Measurements from ENCODE around the gene GCLC. TPM values are rescaled to one million over a fixed set of nuclear protein-coding genes. Genes with fewer than 3 reads are reported as not detected.
"Not testable (repeated sequence)": the region's sequence is repeated elsewhere in the genome, so short reads cannot be mapped to it uniquely, and the experiment has no call there.

Gene GCLC
- total RNA-seq, 1 experiment from 2014 or later, result 4.4 TPM

DNA sequence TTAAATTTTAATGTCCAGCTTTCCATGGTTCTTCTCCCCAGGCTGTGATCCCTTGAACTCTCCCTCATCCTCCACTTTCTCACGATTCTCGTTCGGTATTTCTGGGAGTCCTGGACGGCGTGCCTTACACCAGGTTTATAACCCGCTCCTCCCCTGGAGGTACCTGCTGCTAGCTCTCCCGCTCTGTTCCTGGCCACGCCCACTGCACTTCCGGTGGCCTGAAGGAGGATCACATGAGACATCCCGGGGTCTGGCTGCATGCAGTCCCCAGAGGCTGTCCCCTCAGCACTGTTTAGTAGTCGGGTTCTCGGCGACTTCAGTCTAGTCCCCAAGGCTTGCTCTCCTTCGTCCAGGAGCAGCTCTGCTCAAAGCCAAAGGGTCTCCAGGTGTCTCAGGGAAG lies 28.4 kb upstream of the GCLC start:
- Histone ChIP-seq H3K4me1 (no peaks in the 10 kb centered on the region), H3K27ac (no peak overlapping the region), H3K4me3 (no peak overlapping the region), H3K27me3 (no peaks in the 10 kb centered on the region), H3K36me3 (no peaks in the 10 kb centered on the region), H3K9me3 (replicated peaks) (no peaks in the 10 kb centered on the region)
- no peak for DNase-seq

- not testable (repeated sequence) for H3K27ac ChIP-seq; H3K4me1 ChIP-seq; H3K9me3 ChIP-seq (replicated peaks); H3K4me3 ChIP-seq; DNase-seq; H3K27me3 ChIP-seq; H3K36me3 ChIP-seq
These were observed 27.5 kb upstream of the GCLC start for GRCh38 chr6:53572379-53572778.

- Histone ChIP-seq H3K4me1 (no peaks in the 10 kb centered on the region), H3K27ac (no peak overlapping the region), H3K27me3 (no peaks in the 10 kb centered on the region), H3K36me3 (no peaks in the 10 kb centered on the region), H3K4me3 (no peak overlapping the region), H3K9me3 (replicated peaks) (no peaks in the 10 kb centered on the region)
- no peak for DNase-seq
These were observed 24.1 kb upstream of the GCLC start for GRCh38 chr6:53568776-53569616.

- Histone ChIP-seq H3K36me3 (no peaks in the 10 kb centered on the region), H3K9me3 (replicated peaks) (no peaks in the 10 kb centered on the region)
- DNase-seq, result no peak
These were observed 22.8 kb upstream of the GCLC start for GRCh38 chr6:53567701-53568100.

DNA sequence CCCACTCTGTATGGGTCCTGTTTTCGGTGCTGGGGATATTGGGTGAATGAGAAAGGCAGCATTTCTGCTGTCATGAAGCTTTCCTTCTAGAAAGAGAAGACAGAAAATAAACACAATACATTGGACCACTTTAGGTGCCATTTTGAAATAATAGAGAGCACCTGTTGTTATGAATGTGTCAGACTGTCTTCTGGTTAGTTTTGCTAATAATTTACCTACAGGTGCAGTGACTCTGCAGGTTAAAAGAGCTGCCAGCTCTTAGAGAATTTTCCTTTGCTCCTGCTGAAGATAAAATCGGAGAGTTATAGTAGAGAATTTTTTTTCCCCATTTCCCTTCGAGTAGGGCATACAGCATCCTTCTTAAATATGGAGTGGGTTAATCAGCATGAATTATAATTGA lies 21.9 kb upstream of the GCLC start:
- Histone ChIP-seq H3K4me1 (no peaks in the 10 kb centered on the region), H3K9me3 (replicated peaks) (no peaks in the 10 kb centered on the region), H3K27ac (no peak overlapping the region), H3K4me3 (no peak overlapping the region), H3K36me3 (no peaks in the 10 kb centered on the region), H3K27me3 (no peaks in the 10 kb centered on the region)
- DNase-seq, result no peak

More at GRCh38 chr6:53567701-53568100, 22.8 kb upstream of the GCLC start:
- Histone ChIP-seq H3K4me1 (no peaks in the 10 kb centered on the region), H3K27me3 (no peaks in the 10 kb centered on the region), H3K4me3 (no peak overlapping the region), H3K27ac (no peak overlapping the region)

GRCh38 chr6:53565886-53566285 lies 21.0 kb upstream of the GCLC start:
- Histone ChIP-seq H3K4me1 (no peaks in the 10 kb centered on the region), H3K36me3 (no peaks in the 10 kb centered on the region), H3K4me3 (no peak overlapping the region), H3K27ac (no peak overlapping the region), H3K27me3 (no peaks in the 10 kb centered on the region), H3K9me3 (replicated peaks) (no peaks in the 10 kb centered on the region)
- no peak for DNase-seq

- H3K36me3 ChIP-seq, result no peaks in the 10 kb centered on the region
- H3K4me1 ChIP-seq, result no peaks in the 10 kb centered on the region
- no peak overlapping the region for H3K27ac ChIP-seq
- no peak for DNase-seq
- no peak overlapping the region for H3K4me3 ChIP-seq
- H3K27me3 ChIP-seq, result no peaks in the 10 kb centered on the region
- no peaks in the 10 kb centered on the region for H3K9me3 ChIP-seq (replicated peaks)
These were observed 19.6 kb upstream of the GCLC start for GRCh38 chr6:53564401-53565065.

DNA sequence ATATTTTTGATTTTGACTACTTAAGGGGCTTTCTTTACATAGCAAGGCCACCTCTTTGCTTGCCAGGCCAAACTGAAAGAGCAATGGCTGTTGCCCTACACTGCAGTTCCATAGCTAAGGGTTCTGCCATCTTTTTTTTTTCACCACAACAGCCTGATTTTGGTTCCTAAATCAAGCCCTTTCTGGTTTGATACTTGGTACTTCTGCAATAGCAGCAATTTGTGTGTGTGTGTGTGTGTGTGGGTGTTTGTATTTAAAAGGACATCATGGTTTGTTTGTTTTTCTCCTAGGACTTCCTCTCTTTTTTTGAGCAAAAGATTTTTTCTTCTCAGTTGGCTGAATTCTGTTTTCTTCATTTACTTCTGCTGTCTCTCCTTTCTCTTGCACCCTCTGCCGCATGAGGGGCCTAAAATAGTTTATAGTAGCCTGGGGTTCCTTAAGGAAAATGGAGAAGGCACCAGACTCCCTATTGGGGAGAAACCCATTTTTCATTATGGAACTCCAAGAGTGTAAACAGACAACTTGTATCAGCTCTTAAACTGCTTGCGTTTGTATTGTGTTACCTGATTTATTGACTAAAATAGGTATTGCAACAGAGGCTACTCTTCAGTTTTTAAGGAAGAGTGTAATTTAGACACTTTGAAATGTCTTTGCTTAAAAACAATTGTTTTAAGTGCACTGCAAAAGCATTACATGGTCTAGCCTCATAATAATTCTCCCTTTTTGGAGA lies 12.2 kb upstream of the GCLC start:
- DNase-seq, result no peak
- Histone ChIP-seq H3K27ac (no peak overlapping the region), H3K4me3 (no peak overlapping the region), H3K9me3 (replicated peaks) (no peaks in the 10 kb centered on the region), H3K4me1 (no peaks in the 10 kb centered on the region), H3K36me3 (no peaks in the 10 kb centered on the region), H3K27me3 (no peaks in the 10 kb centered on the region)

DNA sequence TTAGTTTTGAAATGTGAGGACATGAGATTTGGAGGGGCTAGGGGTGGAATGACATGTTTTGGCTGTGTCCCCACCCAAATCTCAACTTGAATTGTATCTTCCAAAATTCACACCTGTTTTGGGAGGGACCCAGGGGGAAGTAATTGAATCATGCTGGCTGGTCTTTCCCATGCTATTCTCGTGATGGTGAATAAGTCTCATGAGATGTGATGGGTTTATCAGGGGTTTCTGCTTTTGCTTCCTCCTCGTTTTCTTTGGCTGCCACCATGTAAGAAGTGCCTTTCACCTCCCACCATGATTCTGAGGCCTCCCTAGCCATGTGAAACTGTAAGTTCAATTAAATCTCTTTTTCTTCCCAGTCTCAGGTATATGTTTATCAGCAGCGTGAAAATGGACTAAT lies 8.7 kb upstream of the GCLC start:
- DNase-seq; H3K9me3 ChIP-seq (replicated peaks); H3K4me1 ChIP-seq; H3K27ac ChIP-seq; H3K4me3 ChIP-seq; H3K36me3 ChIP-seq; H3K27me3 ChIP-seq: not testable (repeated sequence)

GRCh38 chr6:53551681-53552080 lies 6.8 kb upstream of the GCLC start:
- H3K4me1 ChIP-seq, H3K27me3 ChIP-seq: not testable (repeated sequence)

DNA sequence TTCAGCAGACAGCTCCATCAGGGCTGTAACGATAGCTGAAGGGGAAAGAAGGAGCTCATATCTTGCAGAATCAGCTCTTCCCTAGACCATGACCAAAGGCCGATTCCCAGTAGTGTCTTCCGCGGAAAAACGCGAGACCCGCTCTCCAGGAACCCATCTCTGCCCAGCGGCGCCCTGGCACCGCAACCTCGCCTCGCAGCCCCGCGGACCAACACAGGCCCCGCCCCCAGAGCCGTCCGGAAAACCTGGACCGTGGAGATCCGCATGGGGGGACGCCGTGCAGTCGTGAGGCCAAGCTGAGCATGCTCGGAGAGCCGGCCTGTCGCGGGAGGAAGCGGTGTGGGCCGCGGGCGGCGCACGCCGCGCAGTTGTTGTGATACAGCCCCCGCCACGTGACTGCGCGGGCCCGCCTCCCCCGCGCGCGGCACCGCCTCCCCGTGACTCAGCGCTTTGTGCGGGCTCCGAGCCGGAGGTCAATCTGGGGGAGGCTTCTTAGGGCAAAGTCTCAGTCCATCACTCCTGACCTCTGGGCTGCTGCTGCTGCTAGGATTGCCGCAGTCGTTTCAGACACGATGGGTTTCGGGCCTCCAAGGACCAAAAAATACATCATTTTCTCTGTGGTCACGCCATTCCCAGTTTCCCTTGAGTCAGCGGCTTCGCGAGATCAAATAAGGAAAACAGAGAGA lies 3.1 kb upstream of the GCLC start:
- H3K27me3 ChIP-seq, result no peaks in the 10 kb centered on the region

More at GRCh38 chr6:53551681-53552080, 6.8 kb upstream of the GCLC start:
- DNase-seq; H3K9me3 ChIP-seq (replicated peaks); H3K36me3 ChIP-seq; H3K4me3 ChIP-seq; H3K27ac ChIP-seq: not testable (repeated sequence)

GRCh38 chr6:53547166-53547810 lies 2.4 kb upstream of the GCLC start:
- Histone ChIP-seq H3K4me3 (peak overlapping the region; percentile 60), H3K36me3 (no peaks in the 10 kb centered on the region), H3K27ac (no peak overlapping the region), H3K4me1 (no peaks in the 10 kb centered on the region), H3K27me3 (no peaks in the 10 kb centered on the region), H3K9me3 (replicated peaks) (no peaks in the 10 kb centered on the region)
- DNase-seq, result peak in 1 of 2 experiments; percentile 1

More for the DNA sequence above, 3.1 kb upstream of the GCLC start:
- peak; percentile 88 to 89 for DNase-seq
- H3K4me3 ChIP-seq, result peak overlapping the region; percentile 60
- H3K4me1 ChIP-seq, result no peaks in the 10 kb centered on the region
- H3K9me3 ChIP-seq (replicated peaks), result no peaks in the 10 kb centered on the region
- H3K27ac ChIP-seq, result peak overlapping the region; percentile 73
- H3K36me3 ChIP-seq, result no peaks in the 10 kb centered on the region

GRCh38 chr6:53546281-53546680 lies 1.4 kb upstream of the GCLC start:
- H3K27me3 ChIP-seq, result no peaks in the 10 kb centered on the region
- no peak overlapping the region for H3K4me3 ChIP-seq
- no peak overlapping the region for H3K27ac ChIP-seq
- H3K9me3 ChIP-seq (replicated peaks), result no peaks in the 10 kb centered on the region
- H3K4me1 ChIP-seq, result no peaks in the 10 kb centered on the region
- no peaks in the 10 kb centered on the region for H3K36me3 ChIP-seq
- no peak for DNase-seq

DNA sequence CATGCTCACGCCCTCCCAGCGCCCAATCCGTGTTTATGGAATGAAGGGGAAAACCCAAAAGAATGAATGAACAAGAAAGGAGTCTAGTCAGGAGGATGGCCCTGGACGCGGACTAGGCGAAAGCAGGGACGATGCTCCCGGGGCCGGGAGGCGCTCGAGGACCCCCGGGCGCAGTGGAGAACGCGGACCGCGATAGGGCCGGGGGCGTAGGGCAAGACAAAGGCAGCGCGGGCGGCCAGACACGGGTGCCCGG lies 758 bp downstream of the GCLC start:
- Histone ChIP-seq H3K4me1 (no peaks in the 10 kb centered on the region), H3K36me3 (no peaks in the 10 kb centered on the region), H3K9me3 (replicated peaks) (no peaks in the 10 kb centered on the region), H3K27me3 (no peaks in the 10 kb centered on the region), H3K4me3 (peak overlapping the region; percentile 74), H3K27ac (peak overlapping the region; percentile 22; the same call in 1 of the 2 replicates)
- no peak for DNase-seq
